ENCODE data around the gene TVP23A. TPM values are rescaled to one million over a fixed set of nuclear protein-coding genes. Genes with fewer than 3 reads are reported as not detected.
A peak's percentile ranks its signal among the peaks of the same experiment; 100 is the strongest.
"Not testable (repeated sequence)": the region's sequence is repeated elsewhere in the genome, so short reads cannot be mapped to it uniquely, and the experiment has no call there.

The TVP23A gene
- polyA plus RNA-seq, 1 donor from 2014 or later, result 9.1 TPM

GRCh38 chr16:10743227-10743609 lies 75.4 kb downstream of the TVP23A start:
- no peaks in the 10 kb centered on the region for H3K36me3 ChIP-seq (ENCODE audit: insufficient read depth, low read length)
- H3F3A ChIP-seq (ENCODE audit: insufficient read depth, low read length, poor library complexity, severe bottlenecking), result peaks cover 2% of the 10 kb centered on the region
- H4K20me1 ChIP-seq (ENCODE audit: insufficient read depth), result no peaks in the 10 kb centered on the region
- peak overlapping the region; percentile 97 for H3K27ac ChIP-seq (ENCODE audit: low read length)
- H3K9me3 ChIP-seq (ENCODE audit: low read length), result no peaks in the 10 kb centered on the region
- no peaks in the 10 kb centered on the region for H3K27me3 ChIP-seq (ENCODE audit: insufficient read depth, low read depth, low read length)
- H2AFZ ChIP-seq (ENCODE audit: low read depth, low read length), result peak overlapping the region; percentile 69
- H3K4me3 ChIP-seq (ENCODE audit: low read length), result peak overlapping the region; percentile 83
- H3K9me2 ChIP-seq (ENCODE audit: insufficient read depth, low read length), result no peaks in the 10 kb centered on the region
- no peaks in the 10 kb centered on the region for H3K79me2 ChIP-seq (replicated peaks; ENCODE audit: insufficient read depth, low read length)
- peak overlapping the region; percentile 97 for H3K9ac ChIP-seq (ENCODE audit: low read length)
- peak overlapping the region; percentile 94 for H3K4me2 ChIP-seq (ENCODE audit: low read length)
- no peak for TF ChIP-seq TAF1 (IDR thresholded peaks at IDR 0.05; ENCODE audit: low read depth)
- TF ChIP-seq POLR2AphosphoS5 (IDR thresholded peaks at IDR 0.05), result no peak
- no peak for TF ChIP-seq CTCF (IDR thresholded peaks at IDR 0.05; ENCODE audit: poor library complexity, severe bottlenecking)
- TF ChIP-seq MXI1 (conservative IDR thresholded peaks at IDR 0.05; ENCODE audit: poor library complexity, severe bottlenecking), result no peak
- TF ChIP-seq EP300 (conservative IDR thresholded peaks at IDR 0.05; ENCODE audit: poor library complexity, severe bottlenecking), result no peak
- no peak for TF ChIP-seq RAD21 (conservative IDR thresholded peaks at IDR 0.05)
- no peak for TF ChIP-seq EZH2 (IDR thresholded peaks at IDR 0.05; ENCODE audit: borderline replicate concordance, insufficient read depth, low read length, poor library complexity, severe bottlenecking)
- TF ChIP-seq, protein P1, sequence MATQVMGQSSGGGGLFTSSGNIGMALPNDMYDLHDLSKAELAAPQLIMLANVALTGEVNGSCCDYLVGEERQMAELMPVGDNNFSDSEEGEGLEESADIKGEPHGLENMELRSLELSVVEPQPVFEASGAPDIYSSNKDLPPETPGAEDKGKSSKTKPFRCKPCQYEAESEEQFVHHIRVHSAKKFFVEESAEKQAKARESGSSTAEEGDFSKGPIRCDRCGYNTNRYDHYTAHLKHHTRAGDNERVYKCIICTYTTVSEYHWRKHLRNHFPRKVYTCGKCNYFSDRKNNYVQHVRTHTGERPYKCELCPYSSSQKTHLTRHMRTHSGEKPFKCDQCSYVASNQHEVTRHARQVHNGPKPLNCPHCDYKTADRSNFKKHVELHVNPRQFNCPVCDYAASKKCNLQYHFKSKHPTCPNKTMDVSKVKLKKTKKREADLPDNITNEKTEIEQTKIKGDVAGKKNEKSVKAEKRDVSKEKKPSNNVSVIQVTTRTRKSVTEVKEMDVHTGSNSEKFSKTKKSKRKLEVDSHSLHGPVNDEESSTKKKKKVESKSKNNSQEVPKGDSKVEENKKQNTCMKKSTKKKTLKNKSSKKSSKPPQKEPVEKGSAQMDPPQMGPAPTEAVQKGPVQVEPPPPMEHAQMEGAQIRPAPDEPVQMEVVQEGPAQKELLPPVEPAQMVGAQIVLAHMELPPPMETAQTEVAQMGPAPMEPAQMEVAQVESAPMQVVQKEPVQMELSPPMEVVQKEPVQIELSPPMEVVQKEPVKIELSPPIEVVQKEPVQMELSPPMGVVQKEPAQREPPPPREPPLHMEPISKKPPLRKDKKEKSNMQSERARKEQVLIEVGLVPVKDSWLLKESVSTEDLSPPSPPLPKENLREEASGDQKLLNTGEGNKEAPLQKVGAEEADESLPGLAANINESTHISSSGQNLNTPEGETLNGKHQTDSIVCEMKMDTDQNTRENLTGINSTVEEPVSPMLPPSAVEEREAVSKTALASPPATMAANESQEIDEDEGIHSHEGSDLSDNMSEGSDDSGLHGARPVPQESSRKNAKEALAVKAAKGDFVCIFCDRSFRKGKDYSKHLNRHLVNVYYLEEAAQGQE (IDR thresholded peaks at IDR 0.05; ENCODE audit: borderline replicate concordance), result no peak
- TF ChIP-seq SMC3 (conservative IDR thresholded peaks at IDR 0.05; ENCODE audit: poor library complexity), result no peak

- no peak overlapping the region for H3K27ac ChIP-seq (ENCODE audit: low read length)
- H3K9ac ChIP-seq (ENCODE audit: low read length), result no peak overlapping the region
- no peak overlapping the region for H3K4me3 ChIP-seq (ENCODE audit: low read length)
- no peak overlapping the region for H3K4me2 ChIP-seq (ENCODE audit: low read length)
- no peaks in the 10 kb centered on the region for H4K20me1 ChIP-seq (ENCODE audit: insufficient read depth)
- no peaks in the 10 kb centered on the region for H3K36me3 ChIP-seq (ENCODE audit: insufficient read depth, low read length)
- H3K79me2 ChIP-seq (replicated peaks; ENCODE audit: insufficient read depth, low read length), result no peaks in the 10 kb centered on the region
- no peaks in the 10 kb centered on the region for H3K27me3 ChIP-seq (ENCODE audit: insufficient read depth, low read depth, low read length)
- TF ChIP-seq EP300 (conservative IDR thresholded peaks at IDR 0.05; ENCODE audit: poor library complexity, severe bottlenecking), result no peak
- TF ChIP-seq MXI1 (conservative IDR thresholded peaks at IDR 0.05; ENCODE audit: poor library complexity, severe bottlenecking), result no peak
- TF ChIP-seq, protein P1 (IDR thresholded peaks at IDR 0.05; ENCODE audit: borderline replicate concordance), result no peak
- TF ChIP-seq TAF1 (IDR thresholded peaks at IDR 0.05; ENCODE audit: low read depth), result no peak
- TF ChIP-seq POLR2AphosphoS5 (IDR thresholded peaks at IDR 0.05), result no peak
- no peak for TF ChIP-seq SMC3 (conservative IDR thresholded peaks at IDR 0.05; ENCODE audit: poor library complexity)
- no peak for TF ChIP-seq RAD21 (conservative IDR thresholded peaks at IDR 0.05)
- H3K9me3 ChIP-seq (ENCODE audit: low read length), result no peaks in the 10 kb centered on the region
- H3F3A ChIP-seq (ENCODE audit: insufficient read depth, low read length, poor library complexity, severe bottlenecking), result peaks cover 2% of the 10 kb centered on the region
- H3K9me2 ChIP-seq (ENCODE audit: insufficient read depth, low read length), result no peaks in the 10 kb centered on the region
- H2AFZ ChIP-seq (ENCODE audit: low read depth, low read length), result no peak overlapping the region
These were observed 76.8 kb downstream of the TVP23A start for GRCh38 chr16:10741844-10742243.

- H4K20me1 ChIP-seq (ENCODE audit: insufficient read depth); H3K27me3 ChIP-seq (ENCODE audit: insufficient read depth, low read depth, low read length); H3K4me2 ChIP-seq (ENCODE audit: low read length); H3K9ac ChIP-seq (ENCODE audit: low read length); H2AFZ ChIP-seq (ENCODE audit: low read depth, low read length); H3K79me2 ChIP-seq (replicated peaks; ENCODE audit: insufficient read depth, low read length); H3K4me3 ChIP-seq (ENCODE audit: low read length); H3K9me3 ChIP-seq (ENCODE audit: low read length); H3K27ac ChIP-seq (ENCODE audit: low read length); H3F3A ChIP-seq (ENCODE audit: insufficient read depth, low read length, poor library complexity, severe bottlenecking); H3K36me3 ChIP-seq (ENCODE audit: insufficient read depth, low read length); H3K9me2 ChIP-seq (ENCODE audit: insufficient read depth, low read length): not testable (repeated sequence)
These were observed 77.3 kb downstream of the TVP23A start for GRCh38 chr16:10741249-10741648.
